Mucosa of rectum (tissue), 2 donors: ENCODE results near the gene GRM1.

Source experiments
- H3K27ac ChIP-seq, 2 donors: one replicate each; pipeline ENCODE4 v1.7.0; 2013; ENCODE audit warnings: inconsistent platforms in 2 of 2, low read depth in 2 of 2, low read length in 2 of 2
- H3K27me3 ChIP-seq, 2 donors: one replicate each; pipeline ENCODE4 v1.7.0; 2013; ENCODE audit warnings: low read length in 2 of 2; ENCODE audit not compliant: control insufficient read depth in 2 of 2, insufficient read depth in 2 of 2
- H3K36me3 ChIP-seq, 2 donors: one replicate each; pipeline ENCODE4 v1.7.0; 2013; ENCODE audit warnings: low read length in 2 of 2; ENCODE audit not compliant: control insufficient read depth in 2 of 2, insufficient read depth in 2 of 2
- H3K4me1 ChIP-seq, 2 donors: one replicate each; pipeline ENCODE4 v1.7.0; 2013; ENCODE audit warnings: low read length in 2 of 2, mild to moderate bottlenecking in 1 of 2; ENCODE audit not compliant: control insufficient read depth in 2 of 2, insufficient read depth in 2 of 2
- H3K4me3 ChIP-seq, 2 donors: one replicate each; pipeline ENCODE4 v1.7.0; 2013; ENCODE audit warnings: low read length in 2 of 2
- H3K9ac ChIP-seq, 2 donors: one replicate each; pipeline ENCODE4 v1.7.0; 2013; ENCODE audit warnings: low read length in 2 of 2, low read depth in 1 of 2, mild to moderate bottlenecking in 1 of 2
- H3K9me3 ChIP-seq, 2 donors: one replicate each; pipeline ENCODE4 v1.7.0; 2013; ENCODE audit warnings: low read length in 2 of 2; ENCODE audit not compliant: control insufficient read depth in 2 of 2
- donor health status: healthy.
- donor health status: Normal muscosa, but diverticular disease.

The GRM1 gene

GRCh38 chr6:146028851-146029572 lies at the start of gene GRM1:
TSS of gene GRM1 (plus strand) at chr6:146029062. CDS start at chr6:146029518, 456 bp downstream.
- Histone ChIP-seq H3K9me3 (no peaks in the 10 kb centered on the region), H3K36me3 (no peaks in the 10 kb centered on the region), H3K4me3 (no peak within 1 kb of the TSS), H3K27me3 (peaks cover 6 to 9% of the 10 kb centered on the region in 2 donors), H3K27ac (no peak within 1 kb of the TSS), H3K4me1 (no peaks in the 10 kb centered on the region), H3K9ac (no peak within 1 kb of the TSS)

DNA sequence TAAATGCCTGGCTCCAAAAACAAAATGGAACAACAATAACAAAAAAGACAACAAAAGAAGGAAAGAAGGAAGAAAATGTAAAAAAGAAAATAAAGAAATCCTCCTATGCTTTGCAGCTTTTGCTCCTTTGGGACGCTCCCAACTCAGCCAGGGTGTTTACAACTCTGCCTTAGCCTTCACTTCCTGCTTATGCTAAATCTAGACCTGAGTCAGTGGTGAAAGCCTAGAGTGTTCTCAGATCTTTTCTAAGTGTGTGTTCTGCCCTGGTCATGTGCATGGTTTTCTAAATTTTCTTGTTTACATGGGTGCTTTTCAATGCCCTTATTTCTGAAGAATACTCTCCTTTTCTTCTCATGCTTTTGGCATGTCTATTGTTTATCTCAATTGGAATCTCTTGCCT lies 19.5 kb upstream of the GRM1 start:
- no peak overlapping the region for H3K9ac ChIP-seq
- no peaks in the 10 kb centered on the region for H3K4me1 ChIP-seq
- H3K36me3 ChIP-seq, result no peaks in the 10 kb centered on the region
- H3K4me3 ChIP-seq, result no peak overlapping the region
- H3K9me3 ChIP-seq, result no peaks in the 10 kb centered on the region
- H3K27me3 ChIP-seq, result no peaks in the 10 kb centered on the region
- H3K27ac ChIP-seq, result no peak overlapping the region

DNA sequence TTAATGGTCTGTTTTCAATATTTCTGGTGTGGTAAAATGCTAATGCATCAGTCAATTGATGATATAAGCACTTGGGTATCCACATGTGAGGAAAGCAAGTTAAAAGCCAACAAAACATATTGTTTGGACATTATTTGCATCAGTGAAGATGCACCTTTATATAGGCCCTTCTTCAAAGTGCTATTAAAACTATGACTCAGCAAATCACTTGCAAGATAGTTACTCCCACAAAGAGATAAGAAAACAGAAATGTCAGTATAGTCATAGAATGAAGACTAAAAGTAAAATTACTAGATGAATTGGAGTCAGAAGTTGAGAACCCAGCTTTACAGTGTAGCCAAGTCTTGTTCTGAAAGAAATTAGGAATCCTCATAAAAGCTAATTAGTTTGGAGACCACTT lies 14.6 kb upstream of the GRM1 start:
- Histone ChIP-seq H3K4me3 (no peak overlapping the region), H3K9me3 (no peaks in the 10 kb centered on the region), H3K36me3 (no peaks in the 10 kb centered on the region), H3K27ac (no peak overlapping the region), H3K4me1 (no peaks in the 10 kb centered on the region), H3K9ac (no peak overlapping the region), H3K27me3 (no peaks in the 10 kb centered on the region)

GRCh38 chr6:146017672-146018071 lies 11.2 kb upstream of the GRM1 start:
- Histone ChIP-seq H3K27ac (no peak overlapping the region), H3K9ac (no peak overlapping the region), H3K4me3 (no peak overlapping the region), H3K9me3 (no peaks in the 10 kb centered on the region), H3K36me3 (no peaks in the 10 kb centered on the region), H3K27me3 (no peaks in the 10 kb centered on the region), H3K4me1 (no peaks in the 10 kb centered on the region)

DNA sequence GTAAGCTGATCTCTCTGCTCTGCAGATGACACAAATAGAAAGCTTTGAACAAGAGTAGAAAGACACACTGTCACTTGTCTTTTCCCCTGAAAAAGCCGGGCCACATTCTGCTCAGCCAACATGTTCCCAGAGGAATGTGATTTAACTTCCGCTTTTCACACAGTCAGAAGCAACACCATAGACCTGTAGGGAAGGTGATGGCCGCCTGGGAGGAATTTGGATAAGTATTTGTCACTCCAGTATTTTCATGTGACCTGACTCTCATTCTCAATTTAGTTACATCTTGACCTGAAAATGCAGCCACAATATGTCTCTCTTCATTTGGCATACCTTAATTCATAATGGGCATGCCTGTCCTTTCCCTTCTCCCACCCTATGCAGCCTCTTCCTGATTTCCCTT lies 2.0 kb upstream of the GRM1 start:
- H3K9me3 ChIP-seq, result no peaks in the 10 kb centered on the region
- H3K27ac ChIP-seq, result no peak overlapping the region
- no peak overlapping the region for H3K9ac ChIP-seq
- H3K4me3 ChIP-seq, result no peak overlapping the region
- no peaks in the 10 kb centered on the region for H3K4me1 ChIP-seq
- no peaks in the 10 kb centered on the region for H3K36me3 ChIP-seq
- H3K27me3 ChIP-seq, result peaks cover 6 to 9% of the 10 kb centered on the region in 2 donors

DNA sequence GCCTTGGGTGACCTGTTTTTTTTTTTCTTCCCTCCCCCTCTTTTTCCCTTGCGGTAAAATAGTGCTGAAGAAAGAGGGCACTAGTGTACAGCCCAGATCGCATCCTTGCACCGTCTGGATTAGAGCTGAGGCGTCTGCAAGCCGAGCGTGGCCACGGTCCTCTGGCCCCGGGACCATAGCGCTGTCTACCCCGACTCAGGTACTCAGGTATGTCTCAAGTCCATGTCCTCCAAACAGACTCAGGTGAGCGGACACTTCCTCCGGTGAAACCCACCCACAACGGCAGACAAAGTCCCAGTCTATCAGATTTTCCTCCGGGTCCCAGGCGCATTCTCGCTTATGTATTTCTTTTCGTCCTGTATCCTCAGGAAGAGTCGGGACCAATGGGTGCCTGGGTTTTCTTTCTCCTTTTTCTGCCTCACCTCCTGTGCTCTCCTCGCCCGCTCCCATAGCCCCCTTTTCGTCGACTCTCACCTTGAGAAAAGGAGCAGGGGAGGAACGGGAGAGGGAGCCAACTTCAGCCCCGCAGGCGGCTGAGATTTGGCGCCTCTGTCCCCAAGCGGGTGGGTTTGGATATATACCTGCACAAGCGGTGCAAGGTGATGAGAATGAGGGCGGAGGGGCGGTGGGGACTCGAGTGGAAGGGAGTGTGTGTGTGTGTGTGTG lies 1.1 kb upstream of the GRM1 start:
- peaks cover 6 to 9% of the 10 kb centered on the region in 2 donors for H3K27me3 ChIP-seq
- H3K9ac ChIP-seq, result no peak overlapping the region

GRCh38 chr6:146028252-146028795 lies 538 bp upstream of the GRM1 start:
- no peak overlapping the region for H3K9ac ChIP-seq

More for the DNA sequence above, 1.1 kb upstream of the GRM1 start:
- Histone ChIP-seq H3K4me3 (no peak overlapping the region), H3K4me1 (no peaks in the 10 kb centered on the region), H3K27ac (no peak overlapping the region), H3K36me3 (no peaks in the 10 kb centered on the region), H3K9me3 (no peaks in the 10 kb centered on the region)

DNA sequence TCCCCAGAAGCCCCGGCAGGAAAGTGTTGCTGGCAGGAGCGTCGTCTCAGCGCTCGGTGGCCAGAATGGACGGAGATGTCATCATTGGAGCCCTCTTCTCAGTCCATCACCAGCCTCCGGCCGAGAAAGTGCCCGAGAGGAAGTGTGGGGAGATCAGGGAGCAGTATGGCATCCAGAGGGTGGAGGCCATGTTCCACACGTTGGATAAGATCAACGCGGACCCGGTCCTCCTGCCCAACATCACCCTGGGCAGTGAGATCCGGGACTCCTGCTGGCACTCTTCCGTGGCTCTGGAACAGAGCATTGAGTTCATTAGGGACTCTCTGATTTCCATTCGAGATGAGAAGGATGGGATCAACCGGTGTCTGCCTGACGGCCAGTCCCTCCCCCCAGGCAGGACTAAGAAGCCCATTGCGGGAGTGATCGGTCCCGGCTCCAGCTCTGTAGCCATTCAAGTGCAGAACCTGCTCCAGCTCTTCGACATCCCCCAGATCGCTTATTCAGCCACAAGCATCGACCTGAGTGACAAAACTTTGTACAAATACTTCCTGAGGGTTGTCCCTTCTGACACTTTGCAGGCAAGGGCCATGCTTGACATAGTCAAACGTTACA lies 817 bp downstream of the GRM1 start:
- H3K27ac ChIP-seq, result no peak overlapping the region
- H3K9me3 ChIP-seq, result no peaks in the 10 kb centered on the region
- no peak overlapping the region for H3K9ac ChIP-seq
- no peaks in the 10 kb centered on the region for H3K4me1 ChIP-seq
- H3K27me3 ChIP-seq, result peaks cover 6 to 9% of the 10 kb centered on the region in 2 donors
- H3K4me3 ChIP-seq, result no peak overlapping the region
- H3K36me3 ChIP-seq, result no peaks in the 10 kb centered on the region

More at GRCh38 chr6:146028252-146028795, 538 bp upstream of the GRM1 start:
- Histone ChIP-seq H3K4me3 (no peak overlapping the region), H3K36me3 (no peaks in the 10 kb centered on the region), H3K27ac (no peak overlapping the region), H3K4me1 (no peaks in the 10 kb centered on the region), H3K9me3 (no peaks in the 10 kb centered on the region), H3K27me3 (peaks cover 6 to 9% of the 10 kb centered on the region in 2 donors)

- Histone ChIP-seq H3K9ac (no peak overlapping the region), H3K4me1 (no peaks in the 10 kb centered on the region), H3K9me3 (no peaks in the 10 kb centered on the region), H3K36me3 (no peaks in the 10 kb centered on the region), H3K4me3 (no peak overlapping the region), H3K27me3 (peaks cover 6 to 9% of the 10 kb centered on the region in 2 donors), H3K27ac (no peak overlapping the region)
These were observed 3.5 kb downstream of the GRM1 start for GRCh38 chr6:146032387-146032786.

DNA sequence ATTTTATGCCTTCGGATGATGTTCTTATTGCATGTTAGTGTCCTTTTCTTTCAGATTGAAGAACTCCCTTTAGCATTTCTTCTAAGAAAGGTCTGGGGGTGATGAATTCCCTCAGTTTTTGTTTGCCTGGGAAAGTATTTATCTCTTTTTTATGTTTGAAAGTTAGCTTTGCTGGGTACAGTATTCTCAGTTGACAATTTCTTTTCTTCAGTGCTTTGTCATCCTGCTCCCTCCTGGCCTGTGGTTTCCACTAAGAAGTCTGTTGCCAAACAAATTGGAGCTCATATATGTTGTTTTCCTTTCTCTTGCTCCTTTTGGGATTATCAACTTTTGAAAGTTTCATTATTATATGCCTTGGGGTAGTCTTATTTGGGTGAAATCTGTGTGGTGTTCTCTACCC lies 11.5 kb downstream of the GRM1 start:
- Histone ChIP-seq H3K27me3 (no peaks in the 10 kb centered on the region), H3K27ac (no peak overlapping the region), H3K4me1 (no peaks in the 10 kb centered on the region), H3K9me3 (no peaks in the 10 kb centered on the region), H3K9ac (no peak overlapping the region), H3K36me3 (no peaks in the 10 kb centered on the region), H3K4me3 (no peak overlapping the region)
